Type B pancreatic cell (in vitro differentiated cells): ENCODE measurements around the gene TNRC6A. TPM values are rescaled to one million over a fixed set of nuclear protein-coding genes. Genes with fewer than 3 reads are reported as not detected.
"Not testable (repeated sequence)": the region's sequence is repeated elsewhere in the genome, so short reads cannot be mapped to it uniquely, and the experiment has no call there.

Experiments
- DNase-seq: peaks from one replicate; pipeline ENCODE4 v3.0.0; 2021; ENCODE audit warnings: mixed read lengths; ENCODE audit not compliant: unreplicated experiment; ENCODE audit errors: extremely low spot score
- H3K27ac Mint-ChIP-seq: 2 replicates; pipeline ENCODE4 v1.8.0; 2021; ENCODE audit warnings: mild to moderate bottlenecking, mixed read lengths
- H3K27me3 Mint-ChIP-seq: 2 replicates; pipeline ENCODE4 v1.8.0; 2021; ENCODE audit warnings: mixed read lengths
- H3K36me3 Mint-ChIP-seq: 2 replicates; pipeline ENCODE4 v1.8.0; 2021; ENCODE audit warnings: mixed read lengths
- H3K4me1 Mint-ChIP-seq: one replicate; pipeline ENCODE4 v1.8.0; 2021; ENCODE audit warnings: mixed read lengths; ENCODE audit not compliant: unreplicated experiment
- H3K4me3 Mint-ChIP-seq: 2 replicates; pipeline ENCODE4 v1.8.0; 2021; ENCODE audit warnings: mild to moderate bottlenecking, mixed read lengths
- H3K9me3 Mint-ChIP-seq: 2 replicates; pipeline ENCODE4 v1.8.0; 2021; ENCODE audit warnings: mixed read lengths
- total RNA-seq: library from RNA; stranded (reverse); gene quantifications from 2 replicates; pipeline ENCODE4 v1.2.1, GENCODE V29; 2021; ENCODE audit warnings: low replicate concordance
- TF ChIP-seq, protein P1 (sequence below): fragments of 200-600 bp; sonication (generic); conservative IDR thresholded peaks from 2 replicates; pipeline ENCODE4 v1.5.0; 2021; ENCODE audit warnings: antibody characterized with exemption, mild to moderate bottlenecking

TNRC6A gene
- total RNA-seq, 1 donor from 2014 or later: 65.9 TPM

DNA sequence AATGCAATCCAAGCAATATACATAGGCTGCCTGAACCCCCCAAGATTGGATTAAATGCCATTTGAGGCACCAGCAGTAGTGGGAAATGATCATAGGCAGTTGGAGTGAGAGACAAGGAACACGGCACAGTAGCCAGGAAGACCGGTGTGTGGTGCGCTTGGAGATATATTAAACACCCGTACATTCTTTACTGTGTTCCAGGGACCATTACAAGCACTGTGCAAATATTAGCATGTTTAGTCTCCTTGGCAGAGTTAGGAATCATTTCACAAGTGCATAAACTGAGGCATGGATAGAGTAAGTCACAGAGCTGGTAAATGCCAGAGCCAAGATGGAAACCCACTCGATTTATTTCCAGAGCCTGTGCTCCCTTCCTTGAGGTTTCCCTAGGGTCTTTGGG is 31.1 kb upstream of the TNRC6A start:
- Mint-ChIP-seq H3K27me3 (peaks cover 3% of the 10 kb centered on the region), H3K27ac (no peak overlapping the region), H3K9me3 (no peaks in the 10 kb centered on the region), H3K4me1 (peaks cover 6% of the 10 kb centered on the region), H3K4me3 (no peak overlapping the region), H3K36me3 (no peaks in the 10 kb centered on the region)
- TF ChIP-seq, protein P1, sequence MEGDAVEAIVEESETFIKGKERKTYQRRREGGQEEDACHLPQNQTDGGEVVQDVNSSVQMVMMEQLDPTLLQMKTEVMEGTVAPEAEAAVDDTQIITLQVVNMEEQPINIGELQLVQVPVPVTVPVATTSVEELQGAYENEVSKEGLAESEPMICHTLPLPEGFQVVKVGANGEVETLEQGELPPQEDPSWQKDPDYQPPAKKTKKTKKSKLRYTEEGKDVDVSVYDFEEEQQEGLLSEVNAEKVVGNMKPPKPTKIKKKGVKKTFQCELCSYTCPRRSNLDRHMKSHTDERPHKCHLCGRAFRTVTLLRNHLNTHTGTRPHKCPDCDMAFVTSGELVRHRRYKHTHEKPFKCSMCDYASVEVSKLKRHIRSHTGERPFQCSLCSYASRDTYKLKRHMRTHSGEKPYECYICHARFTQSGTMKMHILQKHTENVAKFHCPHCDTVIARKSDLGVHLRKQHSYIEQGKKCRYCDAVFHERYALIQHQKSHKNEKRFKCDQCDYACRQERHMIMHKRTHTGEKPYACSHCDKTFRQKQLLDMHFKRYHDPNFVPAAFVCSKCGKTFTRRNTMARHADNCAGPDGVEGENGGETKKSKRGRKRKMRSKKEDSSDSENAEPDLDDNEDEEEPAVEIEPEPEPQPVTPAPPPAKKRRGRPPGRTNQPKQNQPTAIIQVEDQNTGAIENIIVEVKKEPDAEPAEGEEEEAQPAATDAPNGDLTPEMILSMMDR: no peak
- DNase-seq: no peak

DNA sequence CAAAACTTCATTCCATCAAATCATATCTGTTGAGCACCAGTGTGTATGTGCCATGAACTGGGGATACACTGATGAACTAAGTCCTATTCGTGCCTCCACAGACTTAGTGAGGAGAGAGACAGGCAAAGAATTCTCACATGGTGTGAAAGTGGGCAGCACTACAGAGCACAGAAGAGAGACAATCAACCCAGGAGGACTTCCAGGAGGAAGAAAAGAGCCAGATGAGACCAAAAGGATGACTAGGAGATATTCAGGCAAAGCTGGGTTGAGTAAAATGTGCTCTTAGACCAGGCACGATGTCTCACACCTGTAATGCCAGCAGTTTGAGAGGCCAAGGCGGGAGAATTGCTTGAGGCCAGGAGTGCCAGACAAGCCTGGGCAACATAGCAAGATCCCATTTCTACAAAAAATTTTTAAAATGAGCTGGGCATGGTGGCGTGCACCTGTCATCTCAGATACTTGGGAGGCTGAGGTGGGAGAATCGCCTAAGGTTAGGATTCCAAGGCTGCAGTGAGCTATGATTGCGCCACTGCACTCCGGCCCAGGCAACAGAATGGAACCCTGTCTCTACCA is 30.2 kb upstream of the TNRC6A start:
- Mint-ChIP-seq H3K4me1 (peaks cover 6% of the 10 kb centered on the region), H3K27ac (no peak overlapping the region), H3K36me3 (no peaks in the 10 kb centered on the region), H3K4me3 (no peak overlapping the region), H3K9me3 (no peaks in the 10 kb centered on the region), H3K27me3 (peaks cover 3% of the 10 kb centered on the region)
- DNase-seq: no peak
- TF ChIP-seq, protein P1: no peak

DNA sequence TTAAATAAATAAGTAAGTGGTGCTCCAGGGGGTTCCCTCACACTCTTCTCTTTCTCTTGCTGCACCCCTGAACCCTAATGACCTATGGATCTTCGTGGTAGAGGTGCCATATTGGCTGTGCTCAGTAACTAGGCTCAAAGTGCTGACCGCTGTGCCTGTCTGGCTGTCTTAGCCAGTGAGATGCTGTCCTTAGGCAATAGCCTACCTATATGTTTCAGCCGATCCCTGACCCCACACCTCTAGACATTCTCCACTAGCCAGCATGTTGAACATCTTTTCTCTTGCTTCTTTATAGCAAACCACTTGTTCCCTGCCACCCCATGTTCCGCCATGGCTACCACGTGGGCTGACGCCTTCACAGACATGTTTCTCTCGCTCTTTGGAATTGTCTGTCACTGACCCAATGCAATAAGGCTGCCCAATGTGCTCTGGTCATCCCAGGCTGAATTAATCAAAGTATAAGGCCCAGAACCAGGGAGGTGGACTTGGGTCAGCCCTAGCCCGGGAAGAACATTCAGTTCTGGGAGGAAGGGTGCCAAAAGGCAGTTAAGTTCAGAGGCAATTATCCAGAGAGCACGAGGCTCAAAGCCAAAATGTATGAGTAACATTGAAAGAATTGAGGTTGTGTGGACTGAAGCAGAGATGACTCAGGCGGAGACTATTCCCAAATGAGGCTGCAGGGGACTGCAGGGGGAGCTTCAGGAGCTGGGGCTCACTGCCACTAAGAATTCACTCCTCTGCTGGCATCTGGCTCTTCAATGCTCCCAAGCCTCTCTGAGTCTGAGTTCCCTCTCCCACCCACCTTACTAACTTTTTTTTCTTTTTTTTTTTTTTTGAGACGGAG is 28.7 kb upstream of the TNRC6A start:
- no peak overlapping the region for H3K4me3 Mint-ChIP-seq
- H3K4me1 Mint-ChIP-seq: peaks cover 6% of the 10 kb centered on the region
- TF ChIP-seq, protein P1: no peak
- peak overlapping the region; percentile 65 for H3K27ac Mint-ChIP-seq
- H3K9me3 Mint-ChIP-seq: no peaks in the 10 kb centered on the region
- peaks cover 3% of the 10 kb centered on the region for H3K27me3 Mint-ChIP-seq
- no peaks in the 10 kb centered on the region for H3K36me3 Mint-ChIP-seq
- DNase-seq: no peak

DNA sequence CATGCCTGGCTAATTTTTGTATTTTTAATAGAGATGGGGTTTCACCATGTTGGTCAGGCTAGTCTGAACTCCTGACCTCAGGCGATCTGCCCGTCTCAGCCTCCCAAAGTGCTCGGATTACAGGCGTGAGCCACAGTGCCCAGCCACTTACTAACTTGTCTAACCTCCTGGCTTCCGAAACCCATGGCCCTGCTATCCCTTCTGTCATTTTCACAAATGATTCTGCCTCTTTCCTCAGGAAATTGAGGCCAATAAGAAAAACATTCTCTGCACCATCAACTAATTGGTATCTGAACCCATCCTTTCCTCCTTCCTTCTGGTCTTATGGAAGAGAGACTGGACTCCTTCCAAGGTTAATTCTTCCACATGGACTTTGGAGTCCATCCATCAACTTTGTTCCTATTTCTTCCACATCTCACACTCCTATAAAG is 27.9 kb upstream of the TNRC6A start:
- no peaks in the 10 kb centered on the region for H3K9me3 Mint-ChIP-seq
- peaks cover 3% of the 10 kb centered on the region for H3K27me3 Mint-ChIP-seq
- peak overlapping the region; percentile 24 for H3K27ac Mint-ChIP-seq
- DNase-seq: no peak
- H3K4me3 Mint-ChIP-seq: no peak overlapping the region
- peaks cover 6% of the 10 kb centered on the region for H3K4me1 Mint-ChIP-seq
- TF ChIP-seq, protein P1: no peak
- H3K36me3 Mint-ChIP-seq: no peaks in the 10 kb centered on the region

DNA sequence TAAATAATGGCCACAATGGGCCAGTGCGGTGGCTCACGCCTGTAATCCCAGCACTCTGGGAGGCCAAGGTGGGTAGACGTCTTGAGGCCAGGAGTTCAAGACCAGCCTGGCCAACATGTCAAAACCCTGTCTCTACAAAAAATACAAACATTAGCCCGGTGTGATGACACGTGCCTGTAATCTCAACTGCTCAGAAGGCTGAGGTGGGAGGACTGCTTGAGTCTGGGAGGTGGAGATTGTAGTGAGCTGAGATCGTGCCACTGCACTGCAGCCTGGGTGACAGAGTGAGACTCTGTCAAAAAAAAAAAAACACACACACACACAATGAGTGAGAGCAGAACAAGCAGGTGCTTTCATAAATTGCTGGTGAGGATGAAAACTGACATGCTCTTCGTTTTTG is 21.7 kb upstream of the TNRC6A start:
- not testable (repeated sequence) for H3K27ac Mint-ChIP-seq, DNase-seq, H3K9me3 Mint-ChIP-seq, H3K36me3 Mint-ChIP-seq, H3K27me3 Mint-ChIP-seq, H3K4me3 Mint-ChIP-seq, H3K4me1 Mint-ChIP-seq

DNA sequence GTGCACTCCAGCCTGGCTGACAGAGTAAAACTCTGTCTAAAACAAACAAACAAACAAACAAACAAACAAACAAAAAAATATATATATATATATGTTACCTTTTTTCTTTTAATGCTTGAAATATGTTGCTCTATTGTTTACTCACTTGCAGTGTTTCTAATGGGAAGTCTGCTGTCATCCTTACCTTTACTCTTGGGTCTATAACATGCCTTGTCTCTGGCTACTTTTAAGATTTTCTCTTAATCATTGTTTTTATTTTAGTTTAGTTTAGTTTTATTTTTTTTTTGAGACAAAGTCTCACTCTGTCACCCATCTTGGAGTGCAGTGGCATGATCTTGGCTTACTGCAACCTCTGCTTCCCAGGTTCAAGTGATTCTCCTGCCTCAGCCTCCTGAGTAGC is 16.1 kb upstream of the TNRC6A start:
- Mint-ChIP-seq H3K27ac (no peak overlapping the region), H3K36me3 (no peaks in the 10 kb centered on the region), H3K4me3 (no peak overlapping the region), H3K9me3 (no peaks in the 10 kb centered on the region), H3K4me1 (no peaks in the 10 kb centered on the region), H3K27me3 (peaks cover 3% of the 10 kb centered on the region)
- DNase-seq: no peak
- TF ChIP-seq, protein P1: no peak
